ENCODE data around the gene PALS2. TPM values are rescaled to one million over a fixed set of nuclear protein-coding genes. Genes with fewer than 3 reads are reported as not detected.

The PALS2 gene
- total RNA-seq, 1 experiment from 2014 or later = 68.4 TPM

GRCh38 chr7:24609570-24609969 lies 36.3 kb downstream of the PALS2 start:
- DNase-seq (ENCODE audit: low spot score) = no peak
- CTCF ChIA-PET = no interaction called here

GRCh38 chr7:24611130-24611529 lies 37.9 kb downstream of the PALS2 start:
- H3K27me3 ChIP-seq (replicated peaks; ENCODE audit: insufficient read depth, low read depth, low read length, poor library complexity) = no peaks in the 10 kb centered on the region
- ChIA-PET CTCF (no interaction called here), POLR2A (ENCODE audit: low non-redundant PET) (no interaction called here)
- peaks cover 24% of the 10 kb centered on the region for H3K4me1 ChIP-seq (ENCODE audit: insufficient read depth, low read length, poor library complexity, severe bottlenecking)
- no peak for TF ChIP-seq CTCF (conservative IDR thresholded peaks at IDR 0.05; ENCODE audit: low read depth, low read length)
- TF ChIP-seq EZH2 (IDR thresholded peaks at IDR 0.05; ENCODE audit: borderline replicate concordance, low read depth, low read length, poor library complexity, severe bottlenecking) = no peak
- intact Hi-C loops (cut with micrococcal nuclease; ENCODE audit: unreplicated experiment) = no loop called here
- DNase-seq (ENCODE audit: low spot score) = peak; percentile 31
- no peaks in the 10 kb centered on the region for H3K9me3 ChIP-seq (ENCODE audit: low read depth, low read length, poor library complexity, severe bottlenecking)
- no TSS peak for BruUV-seq (replicated peaks)
- H3K4me3 ChIP-seq (ENCODE audit: low read depth, low read length, poor library complexity, severe bottlenecking) = no peak overlapping the region
- peaks cover 3% of the 10 kb centered on the region for H3K36me3 ChIP-seq (ENCODE audit: insufficient read depth, low read length, poor library complexity, severe bottlenecking)
- no peak overlapping the region for H3K27ac ChIP-seq (ENCODE audit: low read depth, low read length, poor library complexity, severe bottlenecking)

More at GRCh38 chr7:24609570-24609969, 36.3 kb downstream of the PALS2 start:
- intact Hi-C loops (cut with micrococcal nuclease; ENCODE audit: unreplicated experiment) = no loop called here
- no TSS peak for BruUV-seq (replicated peaks)
- Histone ChIP-seq H3K27me3 (replicated peaks; ENCODE audit: insufficient read depth, low read depth, low read length, poor library complexity) (no peaks in the 10 kb centered on the region), H3K27ac (ENCODE audit: low read depth, low read length, poor library complexity, severe bottlenecking) (no peak overlapping the region), H3K4me3 (ENCODE audit: low read depth, low read length, poor library complexity, severe bottlenecking) (no peak overlapping the region), H3K9me3 (ENCODE audit: low read depth, low read length, poor library complexity, severe bottlenecking) (no peaks in the 10 kb centered on the region), H3K36me3 (ENCODE audit: insufficient read depth, low read length, poor library complexity, severe bottlenecking) (peaks cover 3% of the 10 kb centered on the region), H3K4me1 (ENCODE audit: insufficient read depth, low read length, poor library complexity, severe bottlenecking) (peaks cover 24% of the 10 kb centered on the region)
- TF ChIP-seq CTCF (conservative IDR thresholded peaks at IDR 0.05; ENCODE audit: low read depth, low read length) (no peak), EZH2 (IDR thresholded peaks at IDR 0.05; ENCODE audit: borderline replicate concordance, low read depth, low read length, poor library complexity, severe bottlenecking) (no peak)
- POLR2A ChIA-PET (ENCODE audit: low non-redundant PET) = no interaction called here

- no TSS peak for BruUV-seq (replicated peaks)
- TF ChIP-seq CTCF (conservative IDR thresholded peaks at IDR 0.05; ENCODE audit: low read depth, low read length) (no peak), EZH2 (IDR thresholded peaks at IDR 0.05; ENCODE audit: borderline replicate concordance, low read depth, low read length, poor library complexity, severe bottlenecking) (no peak)
- no peak overlapping the region for H3K4me3 ChIP-seq (ENCODE audit: low read depth, low read length, poor library complexity, severe bottlenecking)
- H3K36me3 ChIP-seq (ENCODE audit: insufficient read depth, low read length, poor library complexity, severe bottlenecking) = peaks cover 3% of the 10 kb centered on the region
- no peaks in the 10 kb centered on the region for H3K27me3 ChIP-seq (replicated peaks; ENCODE audit: insufficient read depth, low read depth, low read length, poor library complexity)
- intact Hi-C loops (cut with micrococcal nuclease; ENCODE audit: unreplicated experiment) = no loop called here
- H3K4me1 ChIP-seq (ENCODE audit: insufficient read depth, low read length, poor library complexity, severe bottlenecking) = no peaks in the 10 kb centered on the region
- no peak overlapping the region for H3K27ac ChIP-seq (ENCODE audit: low read depth, low read length, poor library complexity, severe bottlenecking)
- CTCF ChIA-PET = no interaction called here
- POLR2A ChIA-PET (ENCODE audit: low non-redundant PET) = no interaction called here
- DNase-seq (ENCODE audit: low spot score) = no peak
- peaks cover 5% of the 10 kb centered on the region for H3K9me3 ChIP-seq (ENCODE audit: low read depth, low read length, poor library complexity, severe bottlenecking)
These were observed 44.8 kb downstream of the PALS2 start for GRCh38 chr7:24617957-24618616.

All from A673 (cell line).